ENCODE measurements around the gene CERS6.

CERS6 gene

DNA sequence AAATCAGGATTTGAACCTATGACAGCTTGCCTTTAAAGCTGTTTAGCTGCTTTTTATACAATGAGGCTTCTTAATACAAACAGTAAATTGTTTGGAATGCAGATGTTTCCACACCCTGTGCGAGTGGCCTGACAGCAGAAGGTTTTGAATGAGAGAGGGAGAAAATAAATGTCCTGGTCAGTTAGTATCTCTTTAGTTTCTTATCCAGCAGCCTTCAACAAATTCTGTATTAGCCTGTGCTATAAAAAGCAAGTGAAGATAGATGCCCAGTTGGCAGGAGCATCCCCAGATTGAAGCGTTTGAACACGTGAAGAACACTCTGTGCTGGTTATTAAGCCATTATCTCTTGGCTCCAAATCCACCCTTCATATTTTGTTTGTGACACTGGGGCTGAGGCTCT, 70.6 kb downstream of the CERS6 start:
- no peak for TF ChIP-seq CTCF (IDR thresholded peaks at IDR 0.05; ENCODE audit: low read depth, low read length, missing control alignments)
- H3K4me3 ChIP-seq (replicated peaks; ENCODE audit: low read depth, low read length), result no peak overlapping the region
- no peak for DNase-seq (ENCODE audit: extremely low read depth, low read depth)

DNA sequence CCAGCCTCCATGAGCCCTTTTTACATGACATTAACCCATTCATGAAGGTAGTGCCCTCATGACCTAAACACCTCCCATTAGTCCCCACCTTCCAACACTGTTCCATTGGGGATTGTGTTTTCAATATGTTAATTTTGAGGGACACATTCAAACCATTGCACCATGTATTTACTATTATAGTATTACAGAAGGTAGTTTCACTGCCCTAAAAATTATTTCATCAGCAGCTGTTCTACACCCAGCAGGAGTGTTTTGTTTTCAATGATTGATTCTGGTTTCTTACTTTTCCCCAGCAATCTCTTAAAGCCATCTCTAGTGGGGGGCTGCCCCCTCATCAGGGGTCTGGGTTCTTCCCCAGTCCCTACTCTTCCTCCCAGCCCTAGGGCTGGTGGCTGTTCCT, 71.9 kb downstream of the CERS6 start:
- TF ChIP-seq CTCF (IDR thresholded peaks at IDR 0.05; ENCODE audit: low read depth, low read length, missing control alignments), result no peak
- H3K4me3 ChIP-seq (replicated peaks; ENCODE audit: low read depth, low read length), result no peak overlapping the region
- DNase-seq (ENCODE audit: extremely low read depth, low read depth), result no peak

GRCh38 chr2:168528469-168528868, 72.4 kb downstream of the CERS6 start:
- no peak for DNase-seq (ENCODE audit: extremely low read depth, low read depth)
- no peak for TF ChIP-seq CTCF (IDR thresholded peaks at IDR 0.05; ENCODE audit: low read depth, low read length, missing control alignments)
- H3K4me3 ChIP-seq (replicated peaks; ENCODE audit: low read depth, low read length), result no peak overlapping the region

DNA sequence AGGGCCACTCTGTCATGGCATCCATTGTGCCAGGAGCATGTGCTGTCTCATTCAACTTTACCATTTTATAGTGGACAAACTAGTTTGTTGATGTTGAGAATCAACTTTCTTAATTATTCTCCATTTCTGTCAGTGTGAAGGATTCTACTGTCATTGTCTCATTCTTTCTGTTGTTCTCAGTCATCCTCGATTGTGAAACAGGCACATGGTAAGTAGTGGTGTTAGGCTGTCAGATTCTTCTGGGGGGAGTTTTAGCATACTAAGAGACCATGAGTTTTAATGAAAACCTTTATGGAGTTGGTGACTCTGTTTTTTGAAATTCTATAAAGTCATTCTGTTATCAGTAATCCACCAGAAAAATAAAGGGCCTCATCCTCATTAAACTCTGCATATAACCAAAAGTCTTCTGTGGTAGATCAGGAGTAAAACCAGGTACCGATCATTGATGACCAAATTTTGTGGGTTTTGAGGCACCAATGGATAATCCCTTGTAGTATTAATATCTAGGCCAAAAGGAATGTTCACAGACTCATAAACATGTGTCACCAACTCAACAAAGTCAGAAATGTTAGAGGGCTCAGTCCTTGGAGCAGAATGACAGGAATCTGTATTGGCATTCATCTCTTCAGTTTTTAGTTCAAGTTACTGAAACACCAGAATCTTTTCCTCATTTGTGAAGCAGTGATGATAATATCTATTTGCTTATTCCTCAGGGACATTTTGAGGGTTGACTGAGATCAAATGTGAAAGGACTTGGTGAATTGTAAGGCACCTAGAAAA, 73.2 kb downstream of the CERS6 start:
- DNase-seq (ENCODE audit: extremely low read depth, low read depth), result no peak
- no peak for TF ChIP-seq CTCF (IDR thresholded peaks at IDR 0.05; ENCODE audit: low read depth, low read length, missing control alignments)
- no peak overlapping the region for H3K4me3 ChIP-seq (replicated peaks; ENCODE audit: low read depth, low read length)

- no peak overlapping the region for H3K4me3 ChIP-seq (replicated peaks; ENCODE audit: low read depth, low read length)
- DNase-seq (ENCODE audit: extremely low read depth, low read depth), result no peak
- no peak for TF ChIP-seq CTCF (IDR thresholded peaks at IDR 0.05; ENCODE audit: low read depth, low read length, missing control alignments)
Measured at GRCh38 chr2:168529900-168530561, 74.0 kb downstream of the CERS6 start.

DNA sequence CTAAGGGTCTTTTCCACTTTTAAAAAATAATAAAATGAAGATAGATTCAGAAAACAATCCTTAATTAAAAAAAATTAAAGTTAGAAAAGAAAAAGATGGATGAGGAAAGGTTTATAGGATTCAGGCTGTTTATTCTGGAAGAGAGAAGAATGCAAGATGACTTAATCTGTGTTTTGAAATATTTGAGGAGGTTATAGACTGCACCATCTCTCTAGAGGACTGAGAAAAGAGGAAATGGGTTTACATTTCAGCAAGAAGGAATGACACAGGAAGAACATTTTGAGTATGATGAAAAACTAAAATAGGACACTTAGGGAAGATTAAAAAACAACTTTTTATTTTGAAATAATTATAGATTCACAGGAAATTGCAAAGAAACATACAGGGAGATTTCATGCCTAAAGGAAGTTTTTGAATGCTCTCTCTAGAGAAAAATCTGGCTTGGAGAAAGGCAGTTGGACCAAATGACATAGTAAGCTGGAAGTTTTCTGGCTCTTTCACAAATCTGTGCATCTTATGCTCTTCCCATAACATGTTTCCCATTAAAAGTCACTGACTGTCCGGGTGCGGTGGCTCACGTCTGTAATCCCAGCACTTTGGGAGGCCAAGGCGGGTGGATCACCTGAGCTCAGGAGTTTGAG, 75.0 kb downstream of the CERS6 start:
- H3K4me3 ChIP-seq (replicated peaks; ENCODE audit: low read depth, low read length), result no peak overlapping the region
- DNase-seq (ENCODE audit: extremely low read depth, low read depth), result no peak
- TF ChIP-seq CTCF (IDR thresholded peaks at IDR 0.05; ENCODE audit: low read depth, low read length, missing control alignments), result no peak
